ENCODE results near the gene CAPZB.

CAPZB gene

DNA sequence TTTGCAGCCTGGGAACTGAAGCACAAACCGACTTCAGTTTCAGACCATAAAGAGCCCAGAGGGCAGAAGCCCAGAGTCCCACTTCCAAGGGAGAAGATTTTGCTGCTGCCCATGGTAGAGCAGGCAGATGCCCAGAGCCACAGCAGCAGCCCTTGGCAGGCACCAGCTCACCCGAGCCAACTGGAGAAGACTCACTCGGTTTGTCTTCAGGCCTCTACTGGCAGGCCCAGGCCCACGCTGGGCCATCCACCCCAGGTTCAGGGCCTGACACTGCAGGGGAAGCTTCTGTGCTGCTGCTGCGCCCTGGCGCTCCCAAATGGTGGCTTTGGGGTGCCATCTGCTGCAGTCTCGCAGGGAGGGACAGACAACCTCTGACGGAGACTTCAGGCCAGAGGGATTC is 139.9 kb downstream of the CAPZB start:
- no peak for DNase-seq (ENCODE audit: low spot score)

DNA sequence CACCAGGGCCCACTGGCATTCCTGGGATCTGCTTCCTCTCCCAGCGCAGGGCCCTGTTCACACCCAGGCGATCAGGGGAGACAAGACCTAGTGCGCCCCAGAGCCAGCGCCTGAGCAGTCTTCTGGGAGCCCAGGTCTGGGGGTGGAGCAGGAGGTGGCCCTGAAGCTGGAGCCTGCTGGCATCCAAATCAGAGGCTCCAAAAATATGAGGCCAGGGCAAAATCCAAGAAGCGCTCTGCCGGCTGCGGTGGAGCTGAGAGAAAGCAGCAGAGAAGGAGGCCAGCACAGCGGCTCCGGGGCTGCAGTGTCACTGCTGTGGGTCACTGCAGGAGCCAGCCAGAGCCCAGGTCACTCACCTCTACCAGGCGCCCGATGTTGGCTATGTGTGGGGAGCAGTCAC is 140.5 kb downstream of the CAPZB start:
- no peak for DNase-seq (ENCODE audit: low spot score)

DNA sequence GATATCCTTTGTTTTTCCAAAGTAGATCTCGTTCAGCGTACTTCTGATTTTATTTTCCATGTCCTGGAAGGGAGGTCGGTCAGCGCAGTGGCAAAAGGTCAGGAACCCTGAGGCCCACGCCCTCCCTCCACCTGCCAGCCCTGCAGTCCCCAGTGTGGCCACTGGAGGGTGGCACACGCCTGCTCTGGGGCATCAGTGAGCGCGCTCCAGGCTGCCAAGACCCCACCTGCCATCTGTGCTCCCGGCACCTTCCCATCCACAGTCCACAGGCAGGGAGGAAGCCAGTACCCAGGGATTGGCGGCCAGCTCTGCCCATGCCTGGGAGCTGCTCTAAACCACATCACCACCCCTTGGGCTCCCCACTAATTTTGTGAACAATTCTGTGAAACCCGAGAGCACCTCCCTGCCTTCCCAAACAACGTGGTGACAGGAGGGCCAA is 140.9 kb downstream of the CAPZB start:
- DNase-seq (ENCODE audit: low spot score) = peak; percentile 76

DNA sequence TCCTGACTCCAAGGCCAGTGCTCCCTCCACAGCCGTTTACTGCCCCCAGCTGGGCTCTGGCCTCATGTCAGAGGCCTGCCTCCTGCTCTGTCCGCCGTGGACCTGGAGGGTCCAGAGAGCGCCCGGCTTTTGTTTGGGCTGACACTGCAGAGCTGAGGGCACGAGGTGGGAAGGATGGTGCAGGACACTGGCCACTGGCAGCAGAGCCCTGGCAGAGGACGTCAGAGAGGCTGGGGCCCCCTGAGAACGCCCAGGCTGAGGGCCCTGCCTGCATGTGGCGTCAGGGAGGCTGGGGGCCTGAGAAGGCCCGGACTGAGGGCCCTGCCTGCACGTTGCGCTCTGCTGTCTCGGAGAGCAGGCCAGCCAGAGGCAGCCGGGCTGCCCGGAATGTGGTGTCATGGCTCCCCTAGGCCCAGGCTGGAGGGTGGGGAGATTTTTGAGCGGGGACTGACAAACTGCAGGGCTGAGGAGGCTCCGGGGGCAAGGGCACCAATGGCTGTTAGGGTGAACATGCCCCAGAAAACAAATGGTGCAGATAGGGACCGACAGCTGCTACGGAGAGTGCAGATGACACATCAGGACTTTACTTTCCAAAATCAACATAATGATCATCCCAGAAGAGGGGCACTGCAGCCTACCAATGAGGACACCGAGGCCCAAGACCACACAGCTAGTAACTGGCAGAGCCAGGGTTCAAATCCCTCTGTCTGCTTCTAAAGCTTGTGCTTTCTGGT is 141.6 kb downstream of the CAPZB start:
- no peak for DNase-seq (ENCODE audit: low spot score)

DNA sequence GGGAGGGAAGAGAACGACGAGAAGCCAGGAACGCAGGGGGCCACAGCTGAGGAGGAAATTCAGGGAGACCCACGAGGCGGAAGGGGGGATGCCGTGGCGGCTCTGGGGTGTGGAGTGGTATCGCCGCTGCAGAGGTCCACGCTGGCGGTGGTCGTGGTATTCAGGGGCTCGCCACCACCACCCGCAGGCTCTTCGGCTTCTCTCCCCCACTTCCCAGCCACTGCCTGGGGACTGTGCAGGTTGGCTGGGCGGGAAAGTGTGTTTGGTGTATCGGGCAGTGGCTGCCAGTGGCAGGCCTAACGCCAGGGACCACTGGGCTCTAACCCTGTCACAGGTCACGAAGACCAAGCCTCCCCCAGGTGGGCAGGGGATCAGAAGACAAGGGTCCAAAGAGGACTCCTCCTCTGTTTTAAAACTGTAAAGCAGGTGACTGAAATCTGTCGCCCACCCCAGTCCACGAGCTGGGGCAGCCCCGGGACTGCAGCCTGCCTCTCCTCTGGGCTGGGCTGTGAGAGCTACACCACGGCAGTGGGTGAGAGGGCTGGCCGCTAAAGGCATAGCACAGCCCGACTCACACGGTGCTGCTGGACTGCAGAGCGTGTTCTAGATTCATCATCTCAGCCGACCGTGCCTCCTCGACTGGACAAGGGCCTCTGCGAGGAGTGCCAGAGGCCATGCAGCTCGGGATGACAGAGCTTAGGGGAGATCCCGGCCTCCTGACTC is 142.3 kb downstream of the CAPZB start:
- DNase-seq (ENCODE audit: low spot score) = no peak

DNA sequence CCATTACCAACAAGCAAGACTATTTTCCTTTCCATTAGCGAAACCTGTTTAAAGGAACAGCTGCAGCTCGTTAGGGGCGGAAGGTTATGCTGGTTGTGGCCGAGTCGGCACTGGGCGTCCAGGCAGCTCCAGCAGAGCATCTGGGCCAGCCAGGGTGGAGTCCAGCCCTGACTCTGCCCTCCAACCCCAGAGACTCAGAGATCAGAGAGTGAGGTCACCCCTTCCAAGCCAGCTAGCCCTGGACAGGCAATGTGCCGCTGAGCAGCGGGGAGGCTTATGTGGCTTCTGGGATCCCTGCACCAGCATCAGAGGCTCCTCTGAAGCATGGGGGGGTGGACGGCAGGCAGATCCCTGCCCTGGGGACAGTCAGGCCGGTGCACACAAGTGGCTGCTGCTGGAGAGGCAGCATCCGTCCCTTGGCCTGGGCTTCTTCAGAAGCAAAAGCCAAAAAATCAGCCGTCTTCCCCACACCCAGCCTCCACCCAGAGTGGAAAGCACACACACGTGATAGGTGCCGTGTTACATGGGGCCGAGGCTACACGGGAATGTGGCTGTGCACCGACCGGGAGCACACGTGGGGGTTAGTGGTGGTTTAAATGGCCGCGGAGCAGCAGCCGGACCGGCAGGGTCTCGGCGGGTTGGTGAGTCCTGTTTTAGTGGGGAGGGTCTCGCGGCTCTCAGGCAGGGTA is 143.1 kb downstream of the CAPZB start:
- DNase-seq (ENCODE audit: low spot score) = no peak

DNA sequence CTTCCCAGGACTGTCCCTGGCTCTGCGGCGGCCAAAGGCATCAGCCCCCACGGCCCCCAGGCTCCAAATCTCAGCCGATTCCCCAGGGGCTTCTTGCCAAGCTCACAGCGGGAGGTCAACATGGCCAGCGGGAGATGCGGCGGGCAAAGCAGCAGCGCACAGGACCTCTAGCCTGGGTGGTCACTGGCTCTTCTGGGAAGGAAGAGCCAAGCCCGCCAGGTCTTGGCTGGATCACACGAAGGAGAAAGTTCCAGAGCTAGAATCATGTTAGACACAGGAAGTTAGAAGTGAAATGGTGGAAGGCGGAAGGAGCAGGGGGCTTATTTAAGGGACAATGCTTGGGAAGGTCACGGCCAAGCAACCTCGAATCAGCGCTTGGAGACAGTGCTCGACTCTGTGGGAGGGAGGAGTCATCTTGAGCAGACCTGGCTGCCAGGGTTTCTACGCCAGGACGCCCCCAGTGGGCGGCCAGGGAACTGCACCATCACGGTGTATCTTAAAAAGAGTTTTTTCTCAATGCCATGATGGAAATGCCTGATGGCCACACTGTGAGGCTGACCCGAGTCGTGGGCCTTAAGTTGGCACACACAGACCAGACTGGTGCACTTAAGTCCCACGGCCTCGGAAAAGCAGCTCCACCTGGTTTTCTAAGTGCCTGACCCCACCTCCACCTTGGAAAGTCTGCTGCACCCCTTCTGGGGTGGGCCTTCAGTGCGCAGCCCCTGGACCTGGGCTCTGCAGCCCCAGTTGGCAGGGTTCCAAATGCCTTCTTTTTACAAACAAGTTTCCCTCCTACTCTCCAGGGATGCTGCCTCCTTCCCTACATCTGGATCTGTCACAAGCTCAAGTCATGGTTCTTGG is 143.9 kb downstream of the CAPZB start:
- DNase-seq (ENCODE audit: low spot score) = peak; percentile 93

DNA sequence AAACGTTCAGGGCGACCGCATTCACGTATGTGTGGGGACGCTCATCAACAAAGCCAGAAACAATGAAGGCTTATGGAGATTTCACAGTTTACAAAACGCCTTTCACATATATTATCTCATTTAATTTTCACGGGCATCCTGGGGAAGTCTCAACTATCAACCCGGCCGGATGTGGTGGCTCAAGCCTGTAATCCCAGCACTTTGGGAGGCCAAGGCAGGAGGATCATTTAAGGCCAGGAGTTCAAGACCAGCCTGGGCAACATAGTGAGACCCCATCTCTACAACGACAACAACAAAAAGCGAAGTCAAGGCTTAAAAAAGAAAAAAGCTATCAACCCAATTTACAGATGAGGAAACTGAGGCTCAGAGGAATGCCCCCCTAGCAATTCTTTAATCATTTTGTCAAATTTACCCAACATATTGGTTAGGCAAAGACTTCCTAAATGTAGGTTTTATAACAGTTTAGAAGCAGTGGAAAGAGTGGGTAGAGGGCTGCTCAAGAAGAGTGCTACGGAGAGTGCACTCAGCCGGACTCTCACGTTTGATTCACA is 144.9 kb downstream of the CAPZB start:
- DNase-seq (ENCODE audit: low spot score) = no peak

DNA sequence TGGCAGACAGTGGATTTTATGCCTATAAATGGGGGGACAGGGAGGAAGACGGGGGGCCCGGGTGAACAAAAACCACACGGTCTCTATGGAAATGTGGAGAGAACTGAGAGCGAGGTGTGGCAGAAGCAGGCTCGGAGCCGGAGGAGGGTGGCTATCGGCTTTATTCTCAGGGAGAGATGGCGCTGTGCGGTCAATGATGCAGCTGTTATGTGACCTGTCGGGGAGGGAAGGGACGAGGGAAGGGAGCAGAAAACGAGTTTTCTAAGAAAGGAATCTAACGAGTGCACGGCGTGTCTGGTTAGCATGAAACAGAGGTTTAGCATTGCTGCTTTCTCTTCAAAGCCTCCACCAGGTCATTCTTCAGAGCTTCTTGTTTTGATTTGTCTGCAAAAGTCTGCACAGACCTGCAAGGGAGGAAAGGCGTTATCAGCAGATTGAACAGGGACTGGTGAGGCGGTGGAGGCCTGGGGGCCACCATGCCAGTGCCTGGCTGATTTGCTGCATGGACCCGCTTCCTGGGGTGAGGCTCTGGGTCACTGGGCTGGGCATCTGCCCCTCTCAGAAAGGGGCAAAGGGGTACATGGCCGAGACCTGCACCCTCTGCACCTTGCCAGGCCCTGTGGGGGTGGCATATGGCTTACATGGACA is 146.0 kb downstream of the CAPZB start:
- DNase-seq (ENCODE audit: low spot score) = no peak

DNA sequence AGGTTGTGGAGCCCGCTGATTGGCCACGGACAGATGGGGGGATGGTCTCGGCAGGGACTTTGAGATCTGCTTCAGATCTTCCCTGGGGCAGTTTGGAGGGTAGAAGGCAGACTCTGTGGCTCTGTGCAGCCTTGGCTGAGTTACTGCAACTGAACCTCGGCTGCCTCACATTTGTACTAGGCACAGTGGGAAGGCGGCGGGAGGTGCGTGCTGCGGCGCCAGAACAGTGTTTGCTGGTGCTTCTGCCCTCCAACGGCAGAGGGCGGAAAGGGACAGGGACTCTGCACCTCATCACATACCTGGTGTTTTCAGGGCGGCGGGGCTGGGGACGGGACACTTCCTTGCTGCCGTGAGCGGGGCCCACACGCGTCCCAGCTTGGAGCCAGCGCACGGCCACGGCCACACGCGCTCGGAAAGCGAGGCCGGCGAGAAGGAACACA is 147.0 kb downstream of the CAPZB start:
- DNase-seq (ENCODE audit: low spot score) = no peak

DNA sequence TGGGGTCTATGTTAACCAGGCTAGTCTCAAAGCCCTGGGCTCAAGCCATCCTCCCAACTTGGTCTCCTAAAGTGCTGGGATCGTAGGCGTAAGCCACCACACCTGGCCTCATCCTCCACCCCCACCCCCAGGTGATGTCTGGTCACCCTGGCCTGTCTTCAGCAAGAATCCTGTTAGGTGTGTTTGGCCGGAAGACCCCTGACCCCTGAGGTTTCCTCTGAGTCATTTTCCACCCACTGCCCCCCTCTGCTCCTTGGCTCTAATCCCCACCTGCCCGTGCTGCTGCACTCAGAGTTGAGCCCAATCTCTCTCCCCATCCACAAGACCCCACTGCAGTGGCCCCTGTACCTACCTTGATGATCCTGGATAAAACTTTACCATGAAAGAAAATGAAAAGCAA is 148.1 kb downstream of the CAPZB start:
- DNase-seq (ENCODE audit: low spot score) = no peak

DNA sequence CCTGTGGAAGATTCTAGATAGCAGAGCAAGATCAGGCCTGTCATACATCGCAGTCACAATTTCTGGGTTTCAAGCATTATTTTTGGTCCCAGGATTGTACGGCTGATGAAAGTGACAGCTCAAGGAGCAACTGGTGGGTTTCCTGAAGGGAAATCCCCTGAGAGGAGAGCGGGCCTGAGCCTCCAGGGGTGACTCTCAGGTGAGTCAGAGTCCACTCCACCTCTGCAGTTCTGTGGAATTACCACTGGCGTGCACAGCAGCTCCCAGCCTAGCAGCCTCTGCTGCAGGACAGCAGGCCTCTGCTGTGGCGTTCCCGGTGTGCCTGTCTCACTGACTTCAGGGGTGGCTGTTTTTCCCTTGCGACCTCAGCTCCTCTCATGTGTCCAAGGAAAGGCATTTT is 148.8 kb downstream of the CAPZB start:
- no peak for DNase-seq (ENCODE audit: low spot score)

DNA sequence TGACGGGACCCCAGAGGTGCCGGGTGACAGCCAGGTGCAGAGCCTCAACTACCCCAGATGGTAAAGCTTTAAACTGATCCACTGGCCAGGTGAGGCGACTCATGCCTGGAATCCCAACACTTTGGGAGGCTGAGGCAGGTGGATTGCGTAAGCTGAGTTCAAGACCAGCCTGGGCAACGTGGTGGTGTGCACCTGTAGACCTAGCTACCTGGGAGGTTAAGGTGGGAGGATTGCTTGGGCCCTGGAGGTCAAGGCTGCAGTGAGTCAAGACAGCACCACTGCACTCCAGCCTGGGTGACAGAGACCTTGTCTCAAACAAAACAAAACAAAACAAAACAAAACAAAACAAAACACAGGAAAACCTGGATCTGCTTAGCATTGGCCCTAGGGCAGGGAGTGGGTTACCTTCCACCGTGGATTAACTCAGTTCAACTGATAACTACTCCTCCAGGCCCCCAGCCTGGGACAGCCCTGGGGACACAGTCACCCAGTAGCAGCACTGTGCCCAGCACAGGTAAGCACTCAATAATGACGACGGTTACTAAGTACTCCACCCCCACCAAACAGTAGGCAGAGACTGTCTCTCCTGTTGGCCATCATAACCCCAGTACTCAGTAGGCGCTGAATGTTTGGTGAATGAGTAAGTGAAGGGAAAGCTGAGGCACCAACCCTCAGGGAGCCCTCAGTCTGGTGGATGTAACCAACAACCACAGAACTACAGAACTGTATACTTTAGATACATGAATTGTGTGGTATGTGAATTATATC is 151.6 kb downstream of the CAPZB start:
- no peak for DNase-seq (ENCODE audit: low spot score)

DNA sequence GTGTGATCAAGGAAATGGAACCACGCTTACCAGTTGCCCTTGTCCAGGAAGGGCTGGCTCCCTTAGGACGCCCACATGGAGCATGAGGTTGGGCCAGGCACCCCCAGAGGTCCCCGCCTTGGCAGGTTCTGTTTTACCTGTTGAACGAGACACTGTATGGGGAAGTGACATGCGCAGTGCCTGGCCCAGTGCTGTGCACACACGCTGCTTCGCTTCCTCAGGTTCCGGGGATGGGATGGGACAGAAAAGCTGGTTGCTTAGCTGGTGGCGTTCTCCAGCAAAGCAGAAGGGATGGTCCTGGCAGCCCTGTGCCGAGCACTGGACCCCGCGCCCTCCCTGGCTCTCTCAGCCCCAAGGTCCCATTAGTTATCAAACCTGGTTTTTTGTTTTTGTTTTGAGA is 152.5 kb downstream of the CAPZB start:
- DNase-seq (ENCODE audit: low spot score) = no peak

DNA sequence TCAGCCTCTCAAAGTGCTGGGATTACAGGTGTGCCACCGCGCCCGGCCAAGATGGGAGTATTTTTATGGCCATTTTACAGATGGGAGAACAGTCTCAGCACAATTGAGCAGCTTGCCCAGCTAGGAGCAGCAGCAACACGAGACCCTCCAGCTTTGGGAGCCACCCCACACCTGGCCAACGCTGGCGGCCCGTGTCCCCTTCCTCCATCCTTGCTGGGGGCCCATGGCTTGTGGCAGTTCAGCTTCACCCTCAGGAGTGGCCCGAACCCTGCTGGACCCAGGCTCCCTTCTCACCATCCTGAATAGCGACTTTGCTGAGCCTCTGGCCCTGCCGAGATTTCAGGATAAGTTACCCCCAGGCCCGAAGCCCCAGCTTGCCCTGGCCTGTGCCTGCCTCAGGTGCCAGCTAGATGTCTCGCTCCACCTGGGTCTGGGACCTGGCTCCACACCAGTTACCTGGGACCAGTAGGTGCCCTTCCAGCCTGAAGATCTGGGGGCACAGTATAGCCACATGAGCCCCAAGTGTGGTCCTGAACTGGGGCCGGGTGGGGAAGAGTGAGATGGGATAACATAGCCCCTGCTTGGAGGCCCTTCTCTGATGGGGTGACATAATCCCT is 154.0 kb downstream of the CAPZB start:
- no peak for DNase-seq (ENCODE audit: low spot score)

DNA sequence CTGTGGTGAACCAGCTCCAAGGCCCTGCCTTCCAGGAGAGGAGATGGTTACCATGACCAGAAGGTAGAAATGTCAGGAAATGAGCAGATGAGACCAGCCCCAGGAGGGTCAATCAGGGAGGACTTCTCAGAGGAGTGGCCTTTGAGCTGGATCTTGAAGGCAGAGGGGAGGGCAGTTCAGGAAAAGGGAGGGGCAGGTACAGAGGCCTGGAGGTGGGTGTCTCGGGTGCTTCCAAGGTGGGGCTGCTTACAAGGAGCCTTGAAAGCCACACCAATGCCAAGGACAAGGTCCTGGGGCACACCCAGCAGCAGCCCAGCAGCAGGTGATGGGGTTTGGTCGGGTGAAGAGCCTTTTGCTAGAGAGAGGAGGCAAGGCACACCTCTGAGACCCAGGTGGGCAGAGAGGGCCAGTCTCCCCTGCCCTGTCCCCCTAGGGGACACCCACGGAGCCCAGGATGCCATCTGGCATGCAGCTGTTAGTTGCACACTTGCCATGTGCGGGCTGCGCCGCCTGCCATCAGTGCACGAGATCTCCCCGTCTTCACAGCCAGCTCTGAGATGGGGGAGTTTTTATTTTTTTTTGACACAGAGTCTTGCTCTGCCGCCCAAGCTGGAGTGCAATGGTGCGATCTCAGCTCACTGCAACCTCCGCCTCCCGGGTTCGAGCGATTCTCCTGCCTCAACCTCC is 154.7 kb downstream of the CAPZB start:
- DNase-seq (ENCODE audit: low spot score) = no peak

DNA sequence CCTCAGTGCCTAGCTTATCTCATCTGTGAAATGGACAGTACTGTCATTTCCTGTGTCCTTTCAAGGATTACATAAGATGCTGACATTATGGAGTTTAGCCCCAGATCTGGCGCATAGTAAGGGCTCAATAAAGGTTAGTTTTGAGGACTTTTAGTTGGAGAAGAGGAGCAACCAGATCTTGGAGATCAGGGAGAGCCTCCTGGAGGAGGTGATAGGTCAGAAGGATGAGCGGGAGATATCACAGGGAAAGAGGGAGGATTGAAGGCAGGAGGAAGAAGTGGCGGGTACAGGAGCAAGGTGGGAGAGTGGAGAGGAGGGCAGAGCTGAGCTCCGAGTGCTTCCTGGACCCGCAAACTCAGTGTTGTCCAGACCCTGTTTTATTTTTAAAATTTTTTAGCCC is 155.7 kb downstream of the CAPZB start:
- no peak for DNase-seq (ENCODE audit: low spot score)

DNA sequence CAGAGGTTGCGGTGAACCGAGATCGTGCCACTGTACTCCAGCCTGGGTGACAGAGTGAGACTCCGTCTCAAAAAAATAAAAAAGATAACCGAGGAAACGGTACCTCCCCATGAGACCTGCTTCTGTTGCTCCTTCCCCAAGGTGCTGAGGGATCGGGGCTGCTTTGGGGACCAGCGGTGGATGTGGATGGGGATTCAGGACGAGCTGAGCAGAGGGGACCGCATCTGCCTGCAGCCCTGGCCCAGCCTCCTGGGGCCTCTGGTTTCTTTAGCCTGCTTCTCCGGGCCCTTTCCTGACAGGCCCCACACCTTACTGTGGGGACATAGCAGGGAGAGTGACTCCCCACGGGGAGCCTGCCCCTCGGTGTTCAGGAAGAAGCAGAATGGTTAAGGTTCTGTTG is 156.2 kb downstream of the CAPZB start:
- DNase-seq (ENCODE audit: low spot score) = no peak

DNA sequence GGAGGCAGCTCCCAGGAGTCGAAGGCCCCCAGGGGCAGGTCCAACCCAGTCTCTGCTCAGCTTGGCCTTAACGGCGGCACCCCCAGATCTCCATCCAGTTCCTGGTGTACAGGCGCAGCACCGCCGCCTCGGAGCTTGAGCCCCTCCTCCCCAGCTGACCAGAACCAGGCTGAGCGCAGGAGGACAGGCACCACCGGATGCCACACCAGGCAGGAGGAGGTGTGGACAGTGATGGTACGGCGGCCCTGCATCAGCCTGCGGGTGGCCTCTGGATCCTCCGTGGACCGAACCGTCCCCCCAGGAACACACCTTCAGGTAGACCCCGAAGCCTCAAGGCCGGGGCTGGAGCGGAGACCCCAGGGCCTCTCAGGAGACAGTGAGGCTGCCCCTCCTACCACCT is 156.9 kb downstream of the CAPZB start:
- DNase-seq (ENCODE audit: low spot score) = no peak

DNA sequence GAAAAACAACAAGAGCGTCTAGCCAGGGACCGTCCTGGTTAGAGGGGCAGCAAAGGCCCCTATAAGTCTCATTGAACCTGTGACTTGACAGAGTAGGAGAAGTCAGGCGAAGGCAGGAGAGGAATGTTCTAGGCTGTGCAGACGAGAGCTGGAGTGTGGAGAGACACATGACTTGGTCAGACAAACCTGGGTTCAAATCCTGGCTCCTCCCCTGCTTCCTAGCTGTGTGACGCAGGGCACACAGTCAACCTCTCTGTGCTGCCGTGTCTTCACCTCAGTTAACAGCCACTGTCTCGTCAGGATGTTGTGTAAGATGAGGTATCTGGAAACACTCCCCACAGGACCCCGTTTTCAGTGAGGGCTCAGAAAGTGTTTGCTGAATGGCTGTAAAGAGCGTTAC is 157.6 kb downstream of the CAPZB start:
- DNase-seq (ENCODE audit: low spot score) = no peak

Data from AG08396 (cell line).